Stimulated activated CD8-positive, alpha-beta memory T cell treated with anti-CD3 and anti-CD28 coated beads, Interleukin-4, amount 100 ng/mL, for 4 hours (primary cell): ENCODE data around the gene CCNL1.
"Not testable (repeated sequence)": the region's sequence is repeated elsewhere in the genome, so short reads cannot be mapped to it uniquely, and the experiment has no call there.

Experiments used
- DNase-seq, 2 donors: peaks; one replicate each; pipeline ENCODE4 v3.0.0-alpha.2; 2020; ENCODE audit warnings: low read depth in 2 of 2, low spot score in 1 of 2

Gene CCNL1

DNA sequence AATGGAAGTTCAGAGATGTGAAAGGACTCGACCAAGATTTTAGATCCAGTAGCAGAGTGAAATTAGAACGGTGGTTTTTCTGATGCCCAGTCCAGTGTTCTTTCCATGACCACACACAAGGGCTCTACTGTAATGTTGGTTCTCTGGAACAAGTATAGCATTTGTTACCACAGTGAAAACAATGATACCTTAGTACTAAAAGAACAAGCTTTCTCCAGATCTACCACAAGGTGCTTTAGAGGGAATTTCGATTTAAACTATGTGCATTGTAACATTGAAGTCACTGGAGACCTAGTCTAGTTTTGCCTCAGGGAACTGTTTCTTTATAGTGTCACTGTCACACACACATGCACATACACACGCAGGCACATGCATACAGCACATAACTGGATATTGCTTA is 12.8 kb upstream of the CCNL1 start:
- DNase-seq, result no peak

DNA sequence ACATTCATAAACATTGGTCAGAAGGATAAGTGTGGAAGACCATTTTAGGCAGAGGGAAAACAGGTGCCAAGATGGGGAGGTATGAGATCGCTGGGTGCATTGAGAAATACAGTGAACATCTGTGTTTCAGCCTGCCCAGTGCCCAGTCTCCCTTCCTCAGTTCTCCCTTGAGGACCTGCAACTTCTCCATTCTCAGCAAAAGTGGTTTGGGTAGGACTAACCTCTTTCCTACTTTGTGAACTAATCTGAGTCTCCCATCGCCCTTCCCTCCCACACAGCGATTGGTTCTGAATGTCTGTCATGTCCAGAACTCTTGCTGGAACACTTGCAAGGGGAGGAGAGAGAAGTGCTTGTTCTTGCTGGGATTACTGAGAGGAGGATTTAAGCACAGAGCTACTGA is 10.9 kb upstream of the CCNL1 start:
- no peak for DNase-seq

DNA sequence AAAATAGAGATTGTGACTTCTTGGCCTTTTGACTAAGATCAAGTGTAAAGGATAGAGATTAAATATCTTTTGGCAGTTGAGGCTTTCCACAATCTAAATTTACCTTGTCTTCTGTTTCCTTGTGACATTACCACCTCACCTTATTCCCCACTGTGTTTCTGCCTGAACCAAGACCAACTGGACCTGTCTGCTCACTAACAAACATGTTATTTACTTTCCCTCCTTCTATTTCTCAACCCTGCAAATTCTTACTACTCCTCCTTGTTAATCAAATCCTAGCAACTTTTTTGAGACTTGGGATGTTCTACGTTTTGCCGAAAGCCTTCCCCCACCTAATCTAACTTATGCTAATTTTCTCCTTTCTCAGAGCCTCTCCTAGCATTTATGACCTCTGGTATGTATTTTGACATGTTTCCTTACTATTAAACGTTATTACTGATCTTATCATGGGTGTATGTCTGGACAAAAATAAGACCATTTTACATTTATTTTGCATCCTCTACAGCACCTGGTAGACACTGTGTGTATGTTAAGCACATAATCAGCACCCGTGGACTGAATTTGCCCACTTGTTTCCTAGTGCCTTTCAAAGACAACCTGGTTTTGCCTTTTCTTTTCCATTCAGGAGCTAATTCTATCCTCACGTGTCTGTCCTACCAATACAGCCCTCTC is 7.6 kb upstream of the CCNL1 start:
- no peak for DNase-seq

DNA sequence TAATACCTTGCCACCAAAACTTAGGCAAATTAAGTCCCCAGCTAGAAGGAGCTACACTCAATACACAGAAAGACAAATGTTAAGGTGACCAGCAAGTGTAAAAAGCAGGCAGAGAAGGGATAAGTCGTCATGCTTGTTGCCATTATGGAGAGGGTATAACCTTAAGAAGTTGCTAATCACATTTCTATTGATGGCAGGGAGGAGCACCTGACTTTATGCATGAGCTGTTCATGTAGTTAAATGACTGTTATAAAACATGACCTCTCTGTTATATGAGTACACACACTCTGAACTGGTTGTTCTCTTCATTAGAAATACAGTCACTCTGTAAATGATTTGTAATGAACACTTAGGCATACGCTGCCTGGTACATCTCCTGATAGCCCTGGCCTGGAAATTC is 6.6 kb upstream of the CCNL1 start:
- DNase-seq, result no peak

DNA sequence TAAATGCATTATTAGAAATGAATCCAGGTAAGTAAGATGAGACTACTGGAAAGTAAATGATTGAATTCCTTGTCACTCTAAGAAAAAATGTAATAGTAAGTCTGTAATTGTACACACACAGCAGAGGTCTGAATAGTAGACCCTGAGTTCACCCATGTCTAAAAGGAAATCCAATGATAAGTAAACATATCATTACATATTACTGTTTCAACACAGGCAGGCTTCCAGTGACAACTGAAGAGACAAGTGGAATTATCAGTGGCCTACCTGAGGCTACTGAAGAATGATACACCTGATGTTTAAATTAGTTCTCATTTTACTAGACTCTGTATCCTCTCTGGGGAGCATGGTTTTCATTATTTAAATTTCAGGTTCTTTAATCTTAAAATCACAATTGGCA is 6.2 kb upstream of the CCNL1 start:
- DNase-seq, result no peak

DNA sequence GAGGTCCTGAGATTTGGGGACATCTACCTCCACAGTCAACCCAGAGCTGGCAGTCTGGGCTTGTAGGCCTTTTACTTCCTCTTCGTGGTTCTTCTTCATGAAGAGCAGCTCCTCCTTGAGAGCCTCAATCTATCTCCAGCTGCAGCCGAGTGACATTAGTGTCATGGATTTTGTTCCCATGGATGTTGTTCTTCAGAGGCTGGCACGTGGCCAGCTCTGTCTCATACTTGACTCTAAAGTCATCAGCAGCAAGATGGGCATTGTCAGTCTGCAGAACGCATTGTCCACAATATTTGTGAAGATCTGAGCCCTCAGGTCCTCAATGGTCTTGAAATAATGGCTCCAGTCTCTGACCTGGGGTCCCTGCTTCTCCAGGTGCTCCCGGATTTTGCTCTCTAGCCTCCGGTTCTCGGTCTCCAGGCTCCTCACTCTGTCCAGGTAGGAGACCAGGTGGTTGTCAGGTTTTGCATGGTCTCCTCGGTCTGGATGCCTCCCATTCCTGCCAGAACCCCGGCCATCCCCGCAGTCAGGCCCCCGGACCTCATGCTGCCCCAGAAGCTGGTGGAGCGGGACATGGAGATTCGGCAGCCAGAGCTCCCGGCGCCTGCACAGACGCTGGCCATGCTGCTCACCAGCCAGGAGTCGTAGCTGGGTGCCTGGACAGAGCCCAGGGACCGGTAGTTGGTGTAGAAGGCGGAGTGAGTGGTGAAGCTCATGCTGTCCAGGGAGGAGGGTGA is 3.4 kb upstream of the CCNL1 start:
- DNase-seq, result no peak

DNA sequence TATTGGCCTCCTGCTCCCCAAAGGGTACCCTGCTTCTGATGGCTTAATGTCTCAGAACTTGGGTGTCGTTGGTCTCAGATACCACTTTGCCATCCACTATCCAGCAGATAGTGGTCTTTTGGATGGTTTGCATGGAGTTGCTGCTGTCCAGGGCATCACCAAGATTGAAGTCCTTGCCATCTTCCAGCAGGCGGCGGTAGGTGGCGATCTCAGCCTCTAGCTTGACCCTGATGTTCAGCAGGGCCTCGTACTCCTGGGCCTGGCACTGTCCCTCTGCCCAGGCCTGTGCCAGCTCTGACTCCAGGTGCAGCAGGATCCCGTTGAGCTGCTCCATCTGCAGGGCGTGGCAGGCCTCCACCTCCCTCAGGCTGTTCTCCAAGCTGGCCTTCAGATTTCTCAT is 2.7 kb upstream of the CCNL1 start:
- not testable (repeated sequence) for DNase-seq

DNA sequence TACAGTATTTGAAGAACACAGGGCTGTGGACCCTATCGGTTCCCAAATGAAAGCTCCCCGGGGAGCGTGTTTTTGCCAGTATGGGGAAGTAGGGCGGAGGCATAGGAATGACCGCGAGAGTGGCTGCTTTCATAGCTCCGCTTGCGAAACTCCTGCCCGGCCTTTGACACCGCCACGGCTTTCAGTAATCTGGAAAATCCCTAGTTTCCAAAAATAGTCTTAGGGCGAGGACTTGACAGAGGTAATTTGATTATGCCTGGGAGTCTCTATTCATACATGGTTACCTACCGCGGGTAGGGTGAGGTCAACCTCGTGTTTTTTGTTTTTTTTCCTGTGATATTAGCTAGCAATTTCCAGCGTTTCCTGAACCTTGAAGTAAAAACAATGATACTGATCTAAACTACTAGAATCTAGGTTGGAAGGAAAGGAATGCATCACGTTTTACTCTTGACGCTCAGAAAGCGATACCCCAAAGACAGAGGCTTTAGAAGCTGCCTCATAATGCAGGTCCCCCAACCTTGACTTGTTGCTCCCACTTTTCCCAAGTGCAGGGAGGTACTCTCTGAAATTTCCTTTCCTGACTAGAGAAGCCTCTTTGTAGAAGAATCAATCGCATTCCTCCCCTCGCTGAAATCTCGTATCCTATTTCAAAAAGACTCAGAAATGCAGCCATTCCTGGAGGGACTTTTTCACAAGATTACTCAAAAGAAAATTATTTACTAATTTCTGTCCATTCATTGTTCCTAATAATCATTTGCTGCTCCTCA is 894 bp upstream of the CCNL1 start:
- peak in 1 of 2 donors; percentile 49 for DNase-seq

DNA sequence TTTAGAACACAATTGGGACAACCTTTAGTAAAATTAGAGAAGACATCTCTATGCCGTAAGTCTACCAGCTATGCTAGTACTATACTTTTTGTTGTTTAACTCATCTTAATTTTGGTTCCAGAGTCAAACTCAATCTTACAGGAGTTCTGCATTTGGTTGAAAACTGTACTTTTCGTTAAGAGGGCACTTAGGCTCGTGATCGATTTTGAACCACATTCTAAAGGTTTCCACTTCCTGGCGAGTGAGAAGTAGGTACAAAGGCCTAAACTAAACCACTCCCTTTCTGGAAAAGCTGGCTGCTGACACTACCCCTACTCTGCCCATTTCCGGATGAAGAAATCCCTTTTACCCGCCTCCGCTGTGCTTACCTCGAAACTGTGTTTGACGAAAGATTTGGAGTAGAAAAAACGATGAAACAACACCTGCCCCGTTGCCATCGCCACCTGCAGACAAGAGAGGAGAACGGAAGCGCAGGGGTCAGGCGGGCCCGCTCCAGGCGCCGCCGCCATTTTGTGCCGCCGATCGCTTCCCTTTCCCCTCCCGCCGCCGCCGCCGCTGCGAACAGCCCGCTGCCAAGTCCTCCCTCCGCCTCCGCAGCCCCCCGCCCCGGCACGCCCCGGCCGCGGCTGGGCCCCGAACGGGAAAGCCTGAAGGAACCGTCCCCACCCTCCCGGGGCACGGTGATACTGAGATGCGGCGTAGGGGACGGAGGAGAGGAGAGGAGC is 748 bp downstream of the CCNL1 start:
- peak; percentile 42 to 53 for DNase-seq

DNA sequence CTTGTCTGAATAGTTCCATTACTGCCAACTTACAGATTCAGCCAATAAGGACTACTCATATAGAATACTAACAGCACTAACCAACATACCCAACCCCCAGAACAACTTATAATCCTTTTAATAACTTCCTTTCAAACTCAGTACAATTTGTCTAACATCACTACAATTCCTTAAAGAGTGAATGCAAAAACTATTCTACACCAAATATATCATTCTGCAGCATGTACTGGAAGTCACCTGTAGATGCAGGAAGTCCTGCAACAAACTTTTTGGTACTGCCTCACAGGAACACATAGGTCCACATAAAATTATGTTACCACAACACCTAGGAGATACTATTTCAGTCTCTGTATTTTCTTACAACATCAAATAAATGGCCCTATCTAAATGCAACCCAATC is 2.1 kb downstream of the CCNL1 start:
- DNase-seq, result no peak

DNA sequence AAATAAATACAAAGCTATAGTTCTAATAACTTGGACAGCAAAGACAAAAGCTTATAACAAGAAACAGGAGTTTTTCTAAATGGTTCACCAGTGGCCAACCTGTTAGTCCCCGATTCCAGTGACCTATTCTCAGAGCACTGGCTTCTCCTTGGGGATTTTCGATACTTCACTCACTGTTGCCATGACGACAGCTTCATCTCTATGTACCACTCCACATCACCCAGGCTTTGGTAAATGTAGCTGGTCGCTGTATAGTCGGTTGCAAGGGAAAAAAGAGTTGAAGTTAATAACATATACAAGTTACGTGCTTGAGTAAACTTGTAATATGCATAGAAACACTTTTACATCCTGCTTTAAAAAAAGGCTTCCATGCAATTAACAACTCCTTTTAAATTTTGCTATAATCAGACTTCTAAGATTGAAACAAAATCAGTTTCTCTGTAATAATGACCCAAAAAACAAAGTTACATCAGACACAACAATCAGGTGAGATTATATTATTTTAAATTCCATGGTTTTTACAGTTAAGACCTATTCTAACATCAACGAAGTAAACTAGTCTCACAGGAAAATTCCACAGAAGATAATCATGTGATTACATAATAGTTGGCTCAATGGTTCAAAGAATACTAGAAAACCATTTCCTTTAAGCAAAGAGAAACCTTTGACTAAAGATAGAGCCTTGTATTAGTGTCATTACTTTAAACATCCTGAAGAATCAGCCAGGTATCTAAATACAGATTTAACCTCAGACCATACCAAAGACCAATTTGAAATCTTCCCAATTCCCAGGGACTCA is 2.9 kb downstream of the CCNL1 start:
- DNase-seq, result no peak

DNA sequence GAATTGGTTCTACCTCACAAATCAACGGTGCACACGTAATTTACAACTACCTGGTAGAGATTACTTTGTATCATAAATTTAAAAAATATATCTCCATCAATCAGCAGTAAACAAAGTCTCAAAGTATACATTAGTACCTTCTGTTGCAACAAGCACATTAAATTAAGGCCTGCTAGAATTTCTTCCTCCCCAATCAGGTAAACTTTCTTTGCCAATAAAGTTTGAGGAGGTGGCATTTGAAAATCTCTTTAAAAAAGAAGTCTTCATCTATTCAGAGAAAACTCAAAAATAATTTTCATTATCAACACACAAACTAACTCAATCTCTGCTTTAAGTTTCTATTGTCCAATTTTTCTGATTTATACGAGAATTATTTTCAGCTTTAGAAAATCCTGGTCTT is 4.4 kb downstream of the CCNL1 start:
- no peak for DNase-seq

DNA sequence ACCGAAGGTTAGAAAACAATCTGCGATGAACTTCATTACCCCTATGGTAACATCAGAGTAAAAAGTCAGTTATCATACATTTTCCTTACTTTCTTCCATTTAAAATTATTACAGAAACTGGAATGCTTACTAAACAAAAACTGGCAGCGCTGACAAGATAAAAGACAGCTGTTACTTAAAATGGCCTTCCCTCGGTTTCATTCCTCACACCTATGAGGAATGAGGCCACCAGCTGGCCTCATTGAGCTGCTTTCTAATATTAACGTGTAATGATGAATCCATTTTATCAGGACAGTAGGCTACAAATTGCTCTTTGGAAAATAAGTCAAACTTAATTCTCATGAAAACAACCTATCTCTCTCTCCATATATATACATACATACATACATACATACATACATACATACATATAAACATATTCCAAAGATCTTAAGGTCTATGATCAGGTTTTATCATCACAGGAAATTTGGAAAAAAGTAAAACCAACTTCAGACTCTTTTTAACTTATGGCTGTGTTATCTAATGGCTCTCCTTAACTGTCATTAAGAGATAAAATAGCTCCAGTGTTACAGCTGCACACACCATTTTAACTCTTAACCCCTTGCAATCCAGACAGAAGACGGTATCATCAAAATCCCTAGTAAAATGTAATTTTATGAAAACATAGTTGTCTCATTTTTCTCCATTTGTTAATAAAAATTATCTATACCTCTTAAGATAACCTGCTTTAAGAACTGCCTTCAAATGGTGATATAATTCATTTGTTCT is 5.2 kb downstream of the CCNL1 start:
- DNase-seq, result no peak

DNA sequence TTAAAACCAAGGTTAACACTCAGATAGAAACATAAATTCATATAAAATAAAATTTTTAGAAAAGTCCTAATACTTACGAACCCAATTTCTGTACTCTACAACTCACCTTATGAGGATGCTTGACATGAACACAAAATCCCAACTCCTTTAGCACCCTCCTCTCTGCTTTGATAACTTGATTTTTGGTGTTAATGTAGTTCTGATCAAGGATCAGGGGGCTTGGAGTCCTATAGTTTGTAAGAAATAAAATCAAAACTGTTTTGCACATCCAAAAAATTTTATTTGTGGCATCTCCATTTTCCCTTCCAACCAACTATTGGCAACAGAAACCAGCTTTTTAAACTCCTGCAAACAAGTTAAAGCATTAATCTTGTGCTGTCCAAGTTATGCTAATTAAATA is 7.0 kb downstream of the CCNL1 start:
- DNase-seq, result no peak

DNA sequence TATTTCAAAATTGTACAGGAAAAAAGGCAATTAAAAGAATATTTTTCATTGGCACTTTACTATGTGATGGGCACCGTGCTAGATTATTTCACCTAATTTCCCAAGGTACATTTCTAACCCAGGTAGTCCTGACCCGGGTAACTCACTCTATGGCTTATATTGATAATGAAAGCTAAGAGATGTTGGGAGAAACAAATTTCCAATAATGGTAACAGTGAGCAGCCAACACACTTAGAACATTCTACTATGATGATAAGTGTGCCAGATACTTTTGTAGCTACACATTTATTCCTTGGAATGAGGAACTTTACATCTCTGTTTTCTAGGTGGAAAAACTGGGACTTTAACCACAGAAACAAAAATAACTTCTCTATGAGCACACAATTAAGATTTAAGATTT is 7.5 kb downstream of the CCNL1 start:
- no peak for DNase-seq

DNA sequence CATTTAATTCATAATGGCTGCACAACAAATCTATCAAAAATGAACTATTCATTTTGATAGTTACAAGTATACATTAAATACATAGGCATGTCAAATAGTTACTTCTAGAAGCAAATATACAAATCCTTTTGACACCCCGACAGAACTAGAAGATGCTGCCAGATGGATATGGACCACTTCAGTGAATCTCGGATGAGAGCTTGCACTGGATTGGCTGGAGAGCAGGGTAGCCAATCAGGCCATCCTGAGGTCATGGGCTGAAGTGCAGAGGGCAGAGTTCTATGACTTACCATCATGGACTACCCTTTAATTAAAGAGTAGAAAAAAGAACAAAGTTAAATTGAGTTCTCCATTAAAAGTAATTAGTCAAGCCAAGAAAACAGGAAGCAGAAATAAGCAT is 8.3 kb downstream of the CCNL1 start:
- no peak for DNase-seq

DNA sequence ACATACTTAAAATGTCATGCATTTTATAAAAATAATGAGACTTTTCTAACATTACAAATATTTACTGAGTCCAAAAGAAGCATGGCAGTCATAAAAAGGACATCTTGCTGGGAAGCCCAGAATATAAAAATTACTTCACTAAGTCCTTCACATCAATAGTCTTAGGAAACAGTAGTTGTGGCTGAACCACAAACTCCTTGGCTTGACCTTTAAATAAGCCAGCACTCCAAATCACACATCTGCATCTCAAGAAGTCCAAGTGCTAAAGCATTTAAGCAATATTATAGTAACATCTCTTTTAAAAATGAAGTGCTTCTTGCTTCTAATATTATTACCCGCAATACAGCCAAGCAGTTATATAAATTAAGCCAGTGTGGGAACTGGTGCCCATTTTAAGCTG is 8.8 kb downstream of the CCNL1 start:
- no peak for DNase-seq

DNA sequence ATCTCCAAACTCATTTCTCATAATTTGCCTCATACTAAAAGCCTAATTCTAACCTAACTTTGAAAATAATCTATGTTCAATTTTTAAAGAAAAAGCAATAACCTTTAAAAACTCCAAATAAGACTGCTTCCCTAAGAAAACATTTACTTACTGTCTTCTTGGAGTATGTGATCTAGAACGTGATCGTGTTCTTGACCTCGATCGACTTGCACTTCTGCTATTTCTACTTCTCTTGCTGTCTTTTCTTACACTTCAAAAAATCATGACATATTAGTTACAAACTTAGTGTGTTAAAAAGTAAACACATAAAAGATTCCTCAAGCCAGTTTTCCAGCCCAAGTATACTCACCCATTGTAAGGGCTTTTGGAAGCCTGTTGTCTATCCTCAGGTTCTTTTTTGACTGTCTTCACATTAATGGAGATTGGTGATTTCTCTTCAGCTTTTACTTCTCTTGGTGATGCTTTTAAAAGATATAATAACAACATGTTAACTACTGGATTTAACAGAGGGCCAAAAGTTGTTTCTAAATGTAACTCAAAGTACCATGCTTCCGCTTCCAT is 10.7 kb downstream of the CCNL1 start:
- DNase-seq, result no peak

DNA sequence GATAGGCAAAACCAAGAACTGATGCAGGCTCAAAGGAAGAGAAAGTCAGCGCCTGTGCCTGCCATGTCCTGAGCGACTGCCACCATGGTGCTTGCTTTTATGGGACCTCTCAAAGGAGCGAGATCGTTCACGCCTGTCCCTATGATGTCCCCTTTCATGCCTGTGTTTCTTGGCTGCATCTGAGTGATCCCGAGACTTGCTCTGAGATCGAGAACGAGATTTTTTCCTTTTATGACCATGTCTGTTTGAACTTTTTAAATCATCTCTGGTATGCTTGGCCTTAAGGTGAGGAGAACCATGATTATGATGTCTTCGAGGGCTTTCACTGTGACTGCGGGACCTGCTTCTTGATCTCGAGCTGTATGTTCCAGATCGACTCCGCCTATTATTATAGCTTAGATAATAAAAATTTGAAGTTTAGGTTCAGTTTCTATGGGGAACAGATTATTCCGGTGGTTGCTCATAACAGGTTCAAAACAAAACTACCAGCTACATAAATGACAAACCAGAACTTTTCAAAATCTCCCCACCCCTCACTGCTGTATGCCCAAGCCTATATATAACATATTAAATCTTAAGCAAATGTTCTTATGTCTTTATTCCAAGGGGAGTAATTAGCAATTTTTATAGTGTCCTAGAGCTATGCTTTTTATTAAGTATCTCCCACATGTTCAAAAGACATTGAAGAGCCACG is 11.6 kb downstream of the CCNL1 start:
- no peak for DNase-seq
